ENCODE results near the gene TUSC2. TPM values are rescaled to one million over a fixed set of nuclear protein-coding genes. Genes with fewer than 3 reads are reported as not detected.
"Not testable (repeated sequence)": the region's sequence is repeated elsewhere in the genome, so short reads cannot be mapped to it uniquely, and the experiment has no call there.

Gene TUSC2
- polyA plus RNA-seq, 4 donors = 24.6 to 29.7 (median 27.7) TPM

DNA sequence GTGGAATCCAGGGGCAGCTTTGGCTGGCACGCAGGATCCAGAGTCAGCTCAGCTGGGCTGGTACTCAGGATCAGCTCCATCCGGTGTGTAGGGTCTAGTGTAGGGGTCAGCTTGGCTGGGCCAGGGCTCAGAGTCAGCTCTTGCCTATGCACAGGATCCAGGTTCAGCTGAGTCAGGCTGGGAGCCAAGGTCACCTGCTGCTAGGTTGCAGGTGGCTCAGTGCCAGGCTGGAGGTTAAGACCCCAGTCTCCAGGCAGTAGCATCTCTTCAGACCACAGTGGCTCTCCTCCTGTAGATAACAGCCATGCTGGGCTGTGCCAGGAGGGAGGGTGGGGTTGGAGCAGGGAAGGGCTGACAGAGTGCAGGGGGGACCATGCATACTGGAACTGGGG, 30.6 kb downstream of the TUSC2 start:
- no peak for DNase-seq (ENCODE audit: low read depth in 4 of 4, low spot score in 3 of 4)

DNA sequence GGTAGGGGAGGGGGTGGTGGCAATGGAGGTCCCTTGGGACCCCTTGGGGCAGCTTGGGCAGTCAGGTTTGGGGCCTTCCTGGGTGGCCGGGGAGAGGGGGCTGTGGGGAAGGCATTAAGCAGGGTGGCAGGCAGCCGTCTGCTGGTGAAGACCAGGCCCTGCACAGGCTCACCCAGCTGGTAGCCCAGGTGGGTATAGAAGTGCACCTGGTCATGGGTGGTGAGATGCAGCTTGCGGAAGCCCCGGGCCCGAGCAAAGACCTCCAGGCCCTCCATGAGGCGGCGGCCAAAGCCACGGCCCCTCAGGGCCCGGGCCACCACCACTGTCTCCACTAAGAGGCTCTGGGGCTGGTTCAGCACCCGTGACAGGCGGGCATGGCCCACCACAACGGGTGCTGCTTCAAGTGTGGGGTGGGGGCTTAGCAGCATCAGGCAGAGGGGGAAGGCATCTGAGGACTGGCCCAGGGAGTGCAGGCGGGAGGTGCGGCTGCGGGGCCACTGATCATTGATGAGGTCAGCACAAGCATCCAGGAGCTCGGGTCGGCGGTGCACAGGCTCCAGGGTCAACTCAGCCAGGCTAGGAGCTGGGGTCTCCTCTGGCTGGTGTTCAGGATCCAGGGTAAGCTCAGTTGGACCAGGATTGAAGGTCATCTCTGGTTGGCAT, 31.2 kb downstream of the TUSC2 start:
- DNase-seq (ENCODE audit: low read depth in 4 of 4, low spot score in 3 of 4) = no peak

DNA sequence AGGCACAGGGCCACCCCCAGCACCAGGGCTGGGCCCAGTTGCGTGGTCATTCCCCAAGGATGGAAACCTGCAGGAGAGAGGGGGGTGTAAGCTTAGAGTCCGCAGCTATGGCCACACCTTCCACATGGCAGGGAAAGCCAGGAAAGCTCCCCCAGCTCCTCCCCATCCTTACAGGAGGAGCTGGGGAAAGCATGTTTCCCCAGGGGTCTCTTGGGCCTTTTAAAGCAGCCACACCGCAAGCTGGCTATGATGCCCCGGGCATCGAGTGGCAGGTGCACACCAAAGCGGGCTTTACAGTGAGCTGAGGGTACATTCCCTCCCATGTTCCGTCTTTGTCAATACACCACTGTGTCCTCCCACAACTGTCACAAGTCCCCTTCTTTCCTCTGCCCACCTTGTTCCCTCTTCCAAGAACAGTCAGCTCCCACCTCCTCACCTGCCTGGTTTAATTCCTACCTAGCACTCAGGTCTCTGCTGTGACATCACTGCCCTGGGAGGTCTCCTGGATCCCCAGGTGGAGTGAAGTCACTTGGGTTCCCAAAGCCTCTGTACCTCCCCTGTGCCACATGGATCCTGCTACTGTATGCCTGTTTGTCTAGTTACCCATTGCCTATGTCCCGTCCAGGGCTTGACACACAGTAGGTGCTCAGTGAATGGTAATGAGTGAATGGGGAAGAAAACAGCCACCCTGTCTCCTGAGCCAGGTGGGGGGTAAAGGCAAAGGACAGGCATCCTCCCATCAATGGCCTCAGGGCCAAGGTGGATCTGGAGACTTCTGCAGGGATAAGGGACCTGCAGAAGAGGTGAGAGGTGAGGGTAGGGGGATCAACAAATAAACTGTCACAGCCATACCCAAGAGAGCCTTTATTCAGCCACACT, 32.2 kb downstream of the TUSC2 start:
- no peak for DNase-seq (ENCODE audit: low read depth in 4 of 4, low spot score in 3 of 4)

DNA sequence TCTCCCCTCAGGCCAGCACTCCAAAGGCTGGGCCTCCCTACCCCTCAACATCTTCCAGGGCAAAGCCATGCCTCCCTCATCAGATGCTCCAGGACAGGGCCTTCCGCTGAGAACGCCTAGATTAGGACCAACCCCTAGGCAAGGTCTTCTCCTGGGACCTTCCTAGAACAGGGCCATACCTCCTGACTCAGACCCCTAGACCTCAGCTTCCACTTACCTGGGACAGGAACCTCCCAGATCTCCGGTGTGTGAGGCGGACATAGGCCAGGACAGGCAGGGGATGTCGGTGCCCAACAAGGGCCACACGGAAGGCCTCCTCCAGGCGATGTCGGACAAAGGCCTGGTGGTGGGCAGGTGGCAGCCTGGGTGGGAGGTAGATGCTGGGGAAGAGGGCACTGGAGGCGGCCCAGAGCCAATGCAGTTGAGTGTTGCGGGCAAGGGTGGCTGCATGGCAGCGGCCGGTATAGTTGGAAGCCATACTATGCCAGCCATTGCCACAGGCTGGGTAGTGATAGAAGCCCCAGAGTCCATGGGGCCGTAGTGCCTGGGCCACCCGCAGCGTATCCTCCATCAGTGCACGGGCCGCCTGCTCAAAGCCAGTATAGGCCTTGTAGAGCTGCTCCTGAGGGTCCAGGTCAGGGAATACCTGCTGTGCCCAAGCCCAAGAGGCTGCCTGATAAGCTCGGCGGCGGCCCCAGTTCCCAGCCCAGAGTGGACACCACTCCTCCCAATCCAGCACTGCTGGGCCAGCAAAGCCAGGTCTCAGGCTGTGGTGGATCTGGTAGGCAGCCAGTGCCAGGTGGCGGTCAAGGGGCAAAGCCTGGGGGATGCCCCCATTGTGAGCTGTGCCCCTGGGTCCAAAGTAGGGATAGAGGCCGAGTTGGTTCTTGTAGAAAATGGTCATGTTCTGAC, 33.3 kb downstream of the TUSC2 start:
- DNase-seq (ENCODE audit: low read depth in 4 of 4, low spot score in 3 of 4) = no peak

DNA sequence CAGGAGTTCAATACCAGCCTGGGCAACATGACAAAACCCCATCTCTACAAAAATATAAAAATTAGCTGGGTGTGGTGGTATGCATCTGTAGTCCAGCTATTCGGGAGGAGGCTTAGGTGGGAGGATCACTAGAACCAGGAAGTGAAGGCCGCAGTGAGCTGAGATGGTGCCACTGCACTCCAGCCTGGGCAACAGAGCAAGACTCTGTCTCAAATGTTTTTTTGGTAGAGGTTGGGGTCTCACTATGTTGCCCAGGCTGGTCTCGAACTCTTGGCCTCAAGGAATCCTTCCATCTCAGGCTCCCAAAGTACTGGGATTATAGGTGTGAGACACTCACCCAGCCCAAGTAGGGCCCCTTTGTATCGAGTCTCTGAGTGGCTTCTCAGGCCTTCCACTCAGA, 33.9 kb downstream of the TUSC2 start:
- no peak for DNase-seq (ENCODE audit: low read depth in 4 of 4, low spot score in 3 of 4)

DNA sequence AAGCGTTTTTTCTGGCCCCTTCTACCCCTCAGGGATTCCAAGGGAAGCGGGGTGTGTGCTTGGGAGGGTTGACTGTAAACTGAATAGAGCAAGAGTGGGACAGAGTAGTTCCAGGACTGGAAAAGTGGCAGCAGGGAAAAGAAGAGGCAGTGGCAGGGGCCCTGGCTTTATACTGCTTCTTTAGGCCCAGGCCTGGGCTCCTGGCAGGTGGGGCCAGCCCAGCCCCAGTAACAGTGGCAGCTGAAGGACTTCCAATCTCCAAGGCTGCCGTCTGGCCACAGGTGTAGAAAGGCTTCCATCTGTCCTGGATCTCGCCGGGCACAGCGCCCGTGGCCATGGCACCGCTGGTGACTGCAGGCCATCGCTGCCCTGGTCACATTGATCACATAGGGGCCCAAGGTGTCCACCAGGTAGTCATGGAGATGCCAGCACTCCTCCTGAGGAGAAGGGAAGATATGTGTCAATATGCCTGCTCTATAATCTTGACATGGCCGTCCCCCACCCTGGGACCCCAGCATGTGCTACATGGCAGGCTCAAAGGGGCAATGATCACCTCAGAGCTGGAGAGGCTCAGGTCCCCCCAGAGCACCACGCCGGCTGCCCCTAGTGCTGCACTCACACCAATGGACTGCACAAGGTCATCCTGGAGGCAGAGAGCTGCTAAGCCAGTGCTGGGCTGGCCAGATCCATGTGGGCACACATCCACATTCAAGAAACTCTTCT, 34.8 kb downstream of the TUSC2 start:
- no peak for DNase-seq (ENCODE audit: low read depth in 4 of 4, low spot score in 3 of 4)

DNA sequence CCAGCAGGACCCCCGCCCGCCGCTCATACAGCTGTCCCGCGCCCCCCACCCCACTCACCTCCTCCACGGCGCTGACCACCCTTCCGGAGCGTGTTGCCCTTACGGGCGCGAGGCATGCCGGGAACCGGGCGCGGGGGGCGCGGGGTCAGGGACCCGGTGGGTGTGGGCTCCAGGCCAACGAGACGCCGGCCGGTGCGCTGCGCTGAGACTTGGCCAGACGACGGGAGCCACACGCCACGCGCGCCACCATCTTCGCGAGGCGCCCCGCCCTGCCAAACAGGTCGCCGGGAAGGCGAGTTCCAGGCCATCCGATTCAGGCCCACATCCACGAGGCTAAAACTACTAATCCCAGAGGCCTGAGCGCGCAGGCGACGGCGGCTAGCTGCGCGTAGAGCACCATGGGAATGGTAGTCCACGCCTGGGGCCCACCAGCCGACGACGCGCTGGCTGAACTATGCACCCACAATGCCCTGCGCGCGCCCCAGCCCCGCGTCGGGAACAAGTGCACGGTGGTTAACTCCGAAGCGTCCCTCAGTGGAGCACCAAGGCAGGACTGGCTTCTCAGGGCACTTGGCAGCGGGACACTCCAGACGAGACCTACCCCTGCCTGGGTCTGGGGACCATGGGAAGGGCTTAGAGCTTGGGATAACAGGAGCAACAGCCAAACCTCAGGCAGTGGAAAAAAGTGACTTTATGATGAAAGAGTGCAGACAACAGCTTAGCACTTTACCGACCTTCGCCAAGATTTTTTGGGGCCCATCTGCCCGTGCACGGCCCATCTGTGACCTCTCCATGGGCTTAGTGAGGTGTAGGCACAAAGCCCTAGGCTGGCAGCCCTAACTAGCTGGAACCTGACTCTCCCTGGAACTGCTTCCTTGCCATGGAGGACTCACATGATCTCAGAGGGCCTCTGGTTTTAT, 35.6 kb downstream of the TUSC2 start, which contains the start of gene IFRD2:
Gene IFRD2, minus strand, starts transcription at position 271 of the 920 bp plus-strand sequence. Its CDS starts 155 bp downstream, at position 116.
- DNase-seq (ENCODE audit: low read depth in 4 of 4, low spot score in 3 of 4) = peak; percentile 89 to 94 (median 90)

DNA sequence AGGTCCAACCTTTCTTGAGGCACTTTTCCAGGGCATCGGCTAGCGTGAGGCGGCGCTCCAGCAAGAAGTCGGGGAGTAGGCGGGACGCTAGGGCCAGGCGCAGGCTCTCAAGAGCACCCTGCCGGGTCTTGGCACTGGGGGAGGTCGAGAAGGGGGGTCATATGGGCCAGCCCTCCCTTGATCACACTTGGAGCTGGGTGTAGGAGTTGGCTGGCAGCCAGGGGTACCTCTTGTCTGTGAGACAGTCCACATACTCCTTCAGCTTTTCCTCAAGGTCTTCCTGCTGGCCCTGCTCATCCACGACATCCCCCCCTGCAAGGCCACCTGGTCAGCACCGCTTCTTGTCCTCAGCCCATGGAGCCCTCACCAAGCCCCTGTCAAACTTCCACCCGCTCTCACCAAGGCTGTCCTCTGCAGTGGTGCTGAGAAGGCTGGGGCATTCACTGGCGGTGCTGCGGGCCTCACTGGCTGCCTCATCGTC, 37.8 kb downstream of the TUSC2 start:
- no peak for DNase-seq (ENCODE audit: low read depth in 4 of 4, low spot score in 3 of 4)

DNA sequence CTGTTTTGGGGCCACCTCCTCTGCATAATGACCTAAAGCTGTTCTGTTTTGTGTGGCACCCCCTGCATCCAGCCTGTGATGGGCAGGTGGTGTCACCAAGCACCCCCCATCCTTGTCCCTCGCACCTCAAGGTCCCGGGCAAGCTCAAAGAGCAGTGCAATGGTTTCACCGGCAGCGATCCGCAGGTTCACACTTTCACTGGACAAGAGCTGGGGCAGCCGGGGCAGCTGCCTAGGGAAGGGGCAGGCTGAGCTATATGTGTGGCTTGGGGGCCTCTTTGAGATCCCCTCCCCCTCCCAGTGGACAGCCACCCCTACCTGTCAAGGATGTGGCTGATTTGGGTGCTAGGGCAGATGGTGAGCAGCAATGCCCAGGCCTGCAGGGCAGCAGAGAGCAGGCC, 38.9 kb downstream of the TUSC2 start:
- no peak for DNase-seq (ENCODE audit: low read depth in 4 of 4, low spot score in 3 of 4)

DNA sequence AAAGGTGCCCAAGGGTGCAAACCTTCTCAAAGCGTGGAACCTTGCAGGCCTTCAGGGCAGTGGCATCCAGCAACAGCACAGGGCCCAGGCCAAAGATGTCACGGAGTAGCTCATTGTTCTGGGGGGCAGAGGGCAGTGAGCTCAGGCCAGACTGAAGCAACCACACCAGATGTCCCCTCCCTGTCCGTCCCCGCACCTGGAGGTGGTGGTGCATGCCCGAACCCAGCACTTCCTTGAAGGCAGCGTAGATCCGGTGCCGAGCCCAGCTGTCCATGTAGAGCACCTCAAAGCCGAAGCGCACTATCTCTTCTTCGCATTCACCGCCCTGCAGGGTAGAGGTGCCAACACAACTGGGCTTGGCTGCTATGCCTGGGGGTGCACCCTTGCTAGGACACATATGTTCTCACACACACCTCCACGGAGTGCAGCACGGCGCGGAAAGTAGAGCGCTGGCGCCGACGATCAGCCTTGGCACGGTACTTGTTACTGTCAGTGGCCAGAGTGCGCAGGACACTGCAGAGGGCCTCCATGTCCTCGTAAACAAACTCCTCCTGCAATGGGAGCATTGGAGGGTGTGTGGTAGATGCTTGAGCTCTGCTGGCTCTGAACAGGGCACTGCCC, 39.5 kb downstream of the TUSC2 start:
- DNase-seq (ENCODE audit: low read depth in 4 of 4, low spot score in 3 of 4) = no peak

DNA sequence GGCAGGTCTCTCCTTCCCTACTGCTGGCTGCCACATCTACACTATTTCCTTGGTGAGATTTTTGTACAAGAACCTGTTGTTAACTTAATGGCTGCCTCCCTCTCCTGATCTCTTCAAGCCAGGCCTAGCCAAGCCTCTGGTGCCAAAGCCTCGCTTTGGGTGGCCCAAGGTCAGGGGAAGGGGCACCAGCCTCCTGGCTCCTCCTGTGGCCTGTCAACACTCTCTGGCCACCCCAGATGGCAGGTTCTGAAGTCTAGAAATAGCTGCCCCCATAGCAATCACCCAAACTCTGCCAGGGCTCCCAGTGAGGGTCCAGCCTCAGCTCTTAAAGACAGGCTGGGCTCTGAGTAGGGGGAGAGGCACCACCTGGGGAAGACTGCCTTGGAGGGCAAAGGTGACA, 40.8 kb downstream of the TUSC2 start:
- no peak for DNase-seq (ENCODE audit: low read depth in 4 of 4, low spot score in 3 of 4)

DNA sequence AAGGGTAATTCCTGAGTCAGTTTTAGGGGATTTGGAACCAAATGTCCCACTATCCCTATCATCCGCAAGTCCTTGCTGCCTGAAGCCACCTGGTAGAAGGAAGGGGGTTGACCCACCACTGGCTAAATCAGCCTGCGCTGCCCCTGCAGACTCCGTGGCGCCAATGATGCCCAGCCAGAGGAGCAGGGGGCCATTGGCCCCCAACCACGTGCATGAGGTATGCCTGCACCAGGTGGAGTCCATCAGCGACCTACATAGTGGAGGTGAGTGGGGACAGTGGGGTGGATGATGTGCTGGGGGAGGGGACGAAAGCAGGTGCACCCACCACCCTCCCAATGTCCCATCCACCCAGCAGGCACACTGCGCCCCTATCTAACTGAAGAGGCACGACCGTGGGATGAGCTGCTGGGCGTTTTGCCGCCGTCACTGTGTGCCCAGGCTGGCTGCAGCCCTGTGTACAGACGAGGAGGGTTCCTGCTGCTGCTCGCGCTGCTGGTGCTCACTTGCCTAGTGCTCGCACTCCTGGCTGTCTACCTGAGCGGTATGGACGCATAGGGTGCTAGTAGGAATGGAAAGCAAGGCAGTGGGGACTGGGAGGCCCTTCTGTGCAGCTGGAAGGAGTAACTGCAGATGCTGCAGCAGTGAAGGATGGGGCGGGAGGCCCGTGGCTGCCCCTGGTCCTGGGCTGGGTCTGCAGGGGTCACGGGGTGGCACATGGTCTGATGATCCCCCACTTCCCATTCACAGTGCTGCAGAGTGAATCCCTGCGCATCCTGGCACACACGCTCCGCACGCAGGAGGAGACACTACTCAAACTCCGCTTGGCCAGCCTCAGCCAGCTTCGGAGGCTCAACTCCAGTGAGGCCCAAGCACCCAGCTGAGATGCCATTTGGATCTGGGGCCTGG, 41.4 kb downstream of the TUSC2 start:
- no peak for DNase-seq (ENCODE audit: low read depth in 4 of 4, low spot score in 3 of 4)

DNA sequence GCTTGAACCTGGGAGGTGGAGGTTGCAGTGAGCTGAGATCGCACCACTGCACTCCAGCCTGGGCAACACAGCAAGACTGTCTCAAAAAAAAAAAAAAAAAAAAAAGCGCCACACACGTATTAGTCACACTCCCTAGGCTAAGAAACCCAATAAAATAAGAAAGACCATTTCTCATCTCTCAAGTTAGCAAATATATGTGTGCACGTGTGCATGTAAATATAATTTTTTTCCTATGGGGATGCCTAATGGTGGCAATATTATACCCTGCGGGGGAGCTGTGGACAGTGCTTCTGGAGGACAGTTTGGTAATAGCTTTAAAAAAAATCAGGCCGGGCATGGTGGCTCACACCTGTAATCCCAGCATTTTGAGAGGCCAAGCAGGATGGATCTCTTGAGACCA, 43.9 kb downstream of the TUSC2 start:
- not testable (repeated sequence) for DNase-seq (ENCODE audit: low read depth in 4 of 4, low spot score in 3 of 4)

DNA sequence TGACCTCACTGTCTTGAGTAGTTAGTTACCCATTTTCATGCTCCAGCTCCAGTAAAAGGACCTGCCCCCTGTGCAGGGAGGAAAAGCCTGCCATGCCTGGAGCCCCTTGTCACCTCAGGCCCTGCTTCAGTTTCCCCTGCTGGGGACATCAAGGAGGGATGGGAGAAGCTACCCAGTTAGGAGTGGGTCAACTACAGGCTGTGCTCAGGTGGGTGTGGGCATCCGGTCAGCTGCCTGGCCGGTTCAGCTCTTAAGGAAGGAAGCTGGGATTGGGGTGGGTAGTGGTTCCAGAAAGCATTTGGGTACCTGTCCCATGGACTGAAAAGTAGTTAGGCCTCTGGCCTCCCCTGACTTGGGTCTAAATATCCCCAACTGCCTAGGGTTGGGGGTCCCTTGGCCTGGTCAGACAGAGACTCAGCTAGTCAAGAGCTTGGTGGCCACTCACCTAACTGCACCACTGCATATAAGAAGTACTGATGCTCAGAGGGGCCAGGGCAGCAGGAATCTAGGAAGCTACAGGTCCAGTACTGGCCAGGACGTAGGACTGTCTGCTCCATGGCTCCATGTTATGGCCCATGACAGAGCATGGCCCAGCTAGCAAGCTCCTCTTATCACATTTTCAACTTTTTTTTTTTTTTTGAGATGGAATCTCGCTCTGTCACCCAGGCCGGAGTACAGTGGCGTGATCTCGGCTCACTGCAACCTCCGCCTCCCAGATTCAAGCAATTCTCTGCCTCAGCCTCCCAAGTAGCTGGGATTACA, 48.6 kb downstream of the TUSC2 start:
- no peak for DNase-seq (ENCODE audit: low read depth in 4 of 4, low spot score in 3 of 4)

DNA sequence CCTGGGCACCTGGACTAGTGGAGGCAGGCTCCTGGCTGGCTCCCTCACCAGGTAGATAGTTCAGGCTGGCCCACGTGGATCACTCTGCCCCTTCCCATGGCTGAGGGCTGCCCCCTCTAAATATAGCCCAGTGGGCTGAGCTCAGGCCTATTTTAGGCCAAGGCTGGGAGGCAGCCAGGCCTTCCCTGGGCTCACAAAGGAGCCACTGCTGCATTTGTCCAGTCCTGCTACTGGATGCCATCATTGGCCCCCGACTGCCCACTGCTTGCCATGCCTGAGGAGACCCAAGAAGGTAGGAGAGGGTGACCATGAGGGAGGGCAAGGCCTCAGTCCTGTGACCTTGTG, 49.2 kb downstream of the TUSC2 start, which contains the start of gene LSMEM2:
Gene LSMEM2, plus strand, starts transcription at position 208 of the 345 bp plus-strand sequence. Its CDS starts 27 bp downstream, at position 235.
- no peak for DNase-seq (ENCODE audit: low read depth in 4 of 4, low spot score in 3 of 4)

DNA sequence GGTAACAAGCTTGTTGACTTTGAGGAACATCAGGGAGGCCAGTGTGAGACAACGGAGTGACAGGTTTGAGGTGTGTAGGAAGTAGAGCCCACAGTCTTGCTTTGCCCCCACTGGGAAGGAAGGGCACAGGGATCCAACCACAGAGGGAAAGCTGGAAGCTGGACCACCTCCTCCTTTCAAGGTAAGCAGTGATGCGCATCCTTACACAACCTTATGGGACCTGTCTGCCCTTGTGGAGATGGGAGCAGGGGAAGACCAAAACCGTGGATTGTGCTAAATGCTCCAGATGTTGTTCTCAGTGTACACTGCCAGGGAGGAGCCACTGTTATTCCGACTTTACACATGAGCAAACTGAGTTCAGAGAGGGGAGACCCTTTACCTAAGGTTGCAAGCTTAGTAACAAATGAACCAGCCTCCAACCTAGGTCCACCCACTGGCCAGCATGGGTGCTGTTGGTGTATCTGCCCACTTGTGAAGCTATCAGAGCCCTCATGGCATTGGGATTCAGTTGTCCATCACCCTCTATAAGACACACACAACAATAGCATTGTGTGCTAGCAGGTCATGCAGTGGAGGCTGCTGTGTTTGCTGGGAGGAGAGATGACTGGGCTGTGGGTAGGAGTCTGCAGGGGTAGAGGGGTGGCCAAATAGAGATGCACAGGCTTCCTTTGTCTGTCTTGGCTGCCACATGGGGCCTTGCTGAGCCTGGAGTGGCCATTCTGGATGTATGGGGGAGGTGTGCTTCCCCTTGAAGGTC, 49.7 kb downstream of the TUSC2 start:
- no peak for DNase-seq (ENCODE audit: low read depth in 4 of 4, low spot score in 3 of 4)
